ENCODE data around the gene LRCH4.

LRCH4 gene

DNA sequence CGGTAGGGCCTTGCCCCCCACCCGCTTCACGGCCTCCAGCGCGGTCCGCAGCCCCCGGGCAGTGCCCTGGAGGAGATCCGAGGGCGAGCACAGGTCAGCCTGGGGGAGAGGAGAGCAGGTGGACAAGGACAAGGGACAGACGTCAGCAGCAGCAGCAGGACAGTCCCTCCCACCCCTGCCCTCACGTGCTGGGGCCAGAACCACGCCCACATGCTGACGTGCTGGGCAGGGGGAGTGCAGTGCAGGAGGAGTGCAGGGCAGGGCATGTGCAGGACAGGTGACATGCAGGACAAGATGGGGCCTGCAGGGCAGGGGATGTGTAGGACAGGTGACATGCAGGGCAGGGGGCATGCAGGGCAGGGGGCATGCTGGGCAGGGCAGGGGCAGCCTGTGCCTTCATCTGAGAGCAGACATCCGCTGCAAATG is 10.7 kb downstream of the LRCH4 start:
- no peak for TF ChIP-seq CTCF (IDR thresholded peaks at IDR 0.05; ENCODE audit: low read length, missing control alignments)

GRCh38 chr7:100574362-100575205 is 11.3 kb downstream of the LRCH4 start:
- DNase-seq (ENCODE audit: low read depth) = no peak
- no peak overlapping the region for H3K4me3 ChIP-seq (replicated peaks; ENCODE audit: low read depth, low read length)
- no peak for TF ChIP-seq CTCF (IDR thresholded peaks at IDR 0.05; ENCODE audit: low read length, missing control alignments)

More for the DNA sequence above, 10.7 kb downstream of the LRCH4 start:
- no peak for DNase-seq (ENCODE audit: low read depth)
- H3K4me3 ChIP-seq (replicated peaks; ENCODE audit: low read depth, low read length) = no peak overlapping the region

DNA sequence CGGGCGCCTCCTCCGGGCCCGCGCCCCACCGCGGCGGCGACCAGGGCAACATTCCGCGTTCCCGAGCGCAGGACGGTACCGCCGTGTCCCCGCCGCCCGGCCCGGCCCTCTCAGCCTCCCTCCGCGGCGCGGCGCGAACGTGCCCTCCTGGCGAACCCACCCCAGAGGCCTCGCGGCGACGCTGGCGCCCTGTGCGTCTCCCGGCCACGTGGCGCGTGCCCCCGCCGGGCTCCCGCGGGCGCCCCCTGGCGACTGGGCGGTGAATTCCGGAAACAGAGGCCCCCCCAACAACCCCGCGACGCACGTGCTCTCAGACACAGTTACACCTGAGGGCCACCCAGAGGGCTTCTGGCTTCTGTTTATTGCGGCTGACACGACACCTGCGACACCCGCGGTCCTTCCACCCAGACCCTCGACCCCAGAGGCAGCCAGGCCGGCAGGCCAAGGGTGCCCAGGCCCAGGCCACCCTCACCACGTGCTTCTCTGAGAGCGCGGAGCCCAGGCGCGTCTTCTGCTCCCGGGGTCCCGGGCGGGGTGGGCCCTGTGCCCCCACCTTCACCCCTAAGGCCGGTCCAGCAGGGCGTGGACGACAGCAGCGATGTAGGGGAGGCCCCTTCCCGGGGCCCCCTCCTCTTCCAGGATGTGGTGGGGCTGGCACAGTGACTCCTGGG is 12.1 kb downstream of the LRCH4 start, which contains the start of gene SAP25:
Gene SAP25, minus strand, starts transcription at position 210 of the 671 bp plus-strand sequence. Its CDS starts 158 bp downstream, at position 52.
- TF ChIP-seq CTCF (IDR thresholded peaks at IDR 0.05; ENCODE audit: low read length, missing control alignments) = no peak

GRCh38 chr7:100572949-100573675 is 12.8 kb downstream of the LRCH4 start:
- DNase-seq (ENCODE audit: low read depth) = no peak
- no peak for TF ChIP-seq CTCF (IDR thresholded peaks at IDR 0.05; ENCODE audit: low read length, missing control alignments)
- H3K4me3 ChIP-seq (replicated peaks; ENCODE audit: low read depth, low read length) = no peak overlapping the region

More for the DNA sequence above, 12.1 kb downstream of the LRCH4 start, which contains the start of gene SAP25:
- no peak for DNase-seq (ENCODE audit: low read depth)
- H3K4me3 ChIP-seq (replicated peaks; ENCODE audit: low read depth, low read length) = no peak within 1 kb of the TSS

DNA sequence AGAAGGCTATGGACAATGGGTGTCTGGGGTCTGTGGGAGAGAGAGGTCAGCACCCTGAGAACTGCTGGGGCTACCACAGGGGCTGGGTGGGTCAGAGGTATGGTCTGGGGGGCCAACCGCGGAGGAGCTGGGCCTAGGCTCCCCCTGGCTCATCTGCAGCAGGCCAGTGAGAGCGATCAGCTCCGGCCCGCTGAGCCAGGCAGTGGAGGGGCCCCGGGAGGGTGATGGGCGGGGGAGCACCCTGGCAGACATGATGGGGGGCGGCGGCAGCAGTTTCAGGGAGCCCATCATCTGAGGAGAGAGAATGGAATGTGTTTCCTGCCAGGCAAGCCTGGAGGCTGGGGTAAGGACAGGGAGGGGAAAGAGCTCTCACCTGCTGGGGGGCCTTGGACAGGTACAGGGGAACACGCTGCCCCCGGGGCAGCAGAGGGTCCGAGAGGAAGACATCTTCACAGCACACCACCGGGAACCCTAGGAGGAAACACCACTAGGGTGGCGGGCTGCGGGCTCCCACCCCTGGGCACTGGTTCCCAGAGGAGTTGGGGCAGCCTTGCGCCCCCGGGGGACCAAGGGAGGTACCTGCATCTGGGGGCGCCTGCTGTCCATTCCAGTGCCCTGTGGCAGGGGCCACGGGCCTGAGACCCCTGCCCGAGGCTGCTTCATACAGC is 13.5 kb downstream of the LRCH4 start:
- no peak for DNase-seq (ENCODE audit: low read depth)
- H3K4me3 ChIP-seq (replicated peaks; ENCODE audit: low read depth, low read length) = no peak overlapping the region
- TF ChIP-seq CTCF (IDR thresholded peaks at IDR 0.05; ENCODE audit: low read length, missing control alignments) = no peak

GRCh38 chr7:100571829-100572116 is 14.2 kb downstream of the LRCH4 start:
- DNase-seq (ENCODE audit: low read depth) = no peak
- no peak for TF ChIP-seq CTCF (IDR thresholded peaks at IDR 0.05; ENCODE audit: low read length, missing control alignments)
- H3K4me3 ChIP-seq (replicated peaks; ENCODE audit: low read depth, low read length) = no peak overlapping the region
